ENCODE results near the gene CNNM3.

GRCh38 chr2:96844405-96844808 lies 28.3 kb downstream of the CNNM3 start:
- no peak for TF ChIP-seq POLR2A (IDR thresholded peaks at IDR 0.05; ENCODE audit: low read depth, low read length)
- no peak for TF ChIP-seq POLR2AphosphoS5 (IDR thresholded peaks at IDR 0.05; ENCODE audit: low read depth, low read length)
- no peak for TF ChIP-seq TAF1 (IDR thresholded peaks at IDR 0.05; ENCODE audit: borderline replicate concordance, low read depth, low read length)

All from GM12892 (cell line).